ENCODE data around the gene ERF. TPM values are rescaled to one million over a fixed set of nuclear protein-coding genes. Genes with fewer than 3 reads are reported as not detected.

The ERF gene
- total and polyA plus RNA-seq, 2 donors (not counting 3 experiments of a cell fraction or from before 2014, with no cell fraction given) = 102 to 117 TPM

DNA sequence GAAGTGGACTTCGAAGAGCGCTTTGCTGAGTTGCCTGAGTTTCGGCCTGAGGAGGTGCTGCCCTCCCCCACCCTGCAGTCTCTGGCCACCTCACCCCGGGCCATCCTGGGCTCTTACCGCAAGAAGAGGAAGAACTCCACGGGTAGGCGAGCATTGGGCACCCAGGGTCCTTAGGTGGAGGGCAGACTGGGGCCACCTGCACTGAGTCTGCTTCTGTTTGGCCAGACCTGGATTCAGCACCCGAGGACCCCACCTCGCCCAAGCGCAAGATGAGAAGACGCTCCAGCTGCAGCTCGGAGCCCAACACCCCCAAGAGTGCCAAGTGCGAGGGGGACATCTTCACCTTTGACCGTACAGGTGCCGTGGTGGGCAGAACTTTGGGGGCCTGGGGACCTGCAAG lies 39.0 kb upstream of the ERF start:
- FAIRE-seq = no peak
- Histone ChIP-seq H3K4me1 (ENCODE audit: control insufficient read depth, extremely low read depth, insufficient read depth, low read length) (no peaks in the 10 kb centered on the region), H4K20me1 (replicated peaks; ENCODE audit: control insufficient read depth, extremely low read depth, insufficient read depth, low read length) (no peaks in the 10 kb centered on the region), H3K27ac (ENCODE audit: insufficient read depth, low read depth, low read length) (no peak overlapping the region), H3K9ac (replicated peaks; ENCODE audit: extremely low read depth, insufficient read depth, low read length) (no peak overlapping the region), H3K27me3 (ENCODE audit: control insufficient read depth in 2 of 2, insufficient read depth in 2 of 2, low read length in 2 of 2) (no peaks in the 10 kb centered on the region), H3K9me1 (replicated peaks; ENCODE audit: control insufficient read depth, extremely low read depth, insufficient read depth, low read length) (no peaks in the 10 kb centered on the region), H3K4me3 (replicated peaks in 1 of 3; ENCODE audit: insufficient read depth in 1 of 3, low read depth in 1 of 3, low read length in 3 of 3) (no peak overlapping the region), H3K36me3 (ENCODE audit: control insufficient read depth in 2 of 2, extremely low read depth in 1 of 2, insufficient read depth in 2 of 2, low read length in 2 of 2) (peaks cover 14 to 64% of the 10 kb centered on the region in 2 experiments), H3K4me2 (ENCODE audit: insufficient read depth, low read length) (no peak overlapping the region), H3K9me3 (replicated peaks; ENCODE audit: control insufficient read depth, insufficient read depth, low read length) (no peaks in the 10 kb centered on the region), H2AFZ (ENCODE audit: low read depth, low read length) (no peak overlapping the region), H3K79me2 (ENCODE audit: control insufficient read depth, insufficient read depth, low read length) (no peaks in the 10 kb centered on the region)
- TF ChIP-seq, protein P1, sequence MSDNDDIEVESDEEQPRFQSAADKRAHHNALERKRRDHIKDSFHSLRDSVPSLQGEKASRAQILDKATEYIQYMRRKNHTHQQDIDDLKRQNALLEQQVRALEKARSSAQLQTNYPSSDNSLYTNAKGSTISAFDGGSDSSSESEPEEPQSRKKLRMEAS (IDR thresholded peaks at IDR 0.05; ENCODE audit: insufficient read depth, insufficient read length) = no peak
- TF ChIP-seq, protein P2, sequence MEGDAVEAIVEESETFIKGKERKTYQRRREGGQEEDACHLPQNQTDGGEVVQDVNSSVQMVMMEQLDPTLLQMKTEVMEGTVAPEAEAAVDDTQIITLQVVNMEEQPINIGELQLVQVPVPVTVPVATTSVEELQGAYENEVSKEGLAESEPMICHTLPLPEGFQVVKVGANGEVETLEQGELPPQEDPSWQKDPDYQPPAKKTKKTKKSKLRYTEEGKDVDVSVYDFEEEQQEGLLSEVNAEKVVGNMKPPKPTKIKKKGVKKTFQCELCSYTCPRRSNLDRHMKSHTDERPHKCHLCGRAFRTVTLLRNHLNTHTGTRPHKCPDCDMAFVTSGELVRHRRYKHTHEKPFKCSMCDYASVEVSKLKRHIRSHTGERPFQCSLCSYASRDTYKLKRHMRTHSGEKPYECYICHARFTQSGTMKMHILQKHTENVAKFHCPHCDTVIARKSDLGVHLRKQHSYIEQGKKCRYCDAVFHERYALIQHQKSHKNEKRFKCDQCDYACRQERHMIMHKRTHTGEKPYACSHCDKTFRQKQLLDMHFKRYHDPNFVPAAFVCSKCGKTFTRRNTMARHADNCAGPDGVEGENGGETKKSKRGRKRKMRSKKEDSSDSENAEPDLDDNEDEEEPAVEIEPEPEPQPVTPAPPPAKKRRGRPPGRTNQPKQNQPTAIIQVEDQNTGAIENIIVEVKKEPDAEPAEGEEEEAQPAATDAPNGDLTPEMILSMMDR (IDR thresholded peaks at IDR 0.05; ENCODE audit: extremely low read depth in 1 of 2, insufficient read depth in 1 of 2, low read depth in 1 of 2, low read length in 2 of 2) = no peak
- TF ChIP-seq EZH2 (IDR thresholded peaks at IDR 0.05; ENCODE audit: borderline replicate concordance, low read depth, low read length, severe bottlenecking) = no peak
- CTCF ChIA-PET = interaction anchor here (1.2 to 6.7 kb wide), 4 partner anchors 8 to 51 kb away, joined by 4 to 60 read pairs (median 7); partner anchors contain the start of genes PAFAH1B3 and PRR19
- intact Hi-C loops (cut with micrococcal nuclease) = no loop called here
- POLR2A ChIA-PET = no interaction called here
- no peak for DNase-seq (ENCODE audit: low read depth, low spot score)
- BruUV-seq (replicated peaks) = no TSS peak
- dilution Hi-C loops (cut with MboI; ENCODE audit: extremely low pct_ligation_motif_present, low sequenced_read_pairs) = no loop called here

DNA sequence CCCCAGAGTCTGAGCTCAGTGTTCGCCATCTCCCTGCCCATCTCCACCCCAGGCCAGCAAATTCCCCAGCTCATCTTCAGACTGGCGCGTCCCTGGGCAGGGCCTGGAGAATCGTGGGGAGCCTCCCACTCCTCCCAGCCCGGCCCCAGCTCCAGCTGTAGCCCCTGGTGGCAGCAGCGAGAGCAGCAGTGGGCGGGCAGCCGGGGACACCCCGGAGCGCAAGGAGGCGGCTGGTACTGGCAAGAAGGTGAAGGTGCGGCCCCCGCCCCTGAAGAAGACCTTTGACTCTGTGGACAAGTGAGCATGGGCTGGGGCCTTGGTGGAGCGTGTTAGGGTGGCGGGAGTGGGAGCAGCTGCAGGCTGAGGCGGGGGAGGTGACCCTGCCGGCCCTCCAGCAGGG lies 38.6 kb upstream of the ERF start:
- Histone ChIP-seq H3K4me2 (ENCODE audit: insufficient read depth, low read length) (no peak overlapping the region), H3K79me2 (ENCODE audit: control insufficient read depth, insufficient read depth, low read length) (no peaks in the 10 kb centered on the region), H3K4me1 (ENCODE audit: control insufficient read depth, extremely low read depth, insufficient read depth, low read length) (no peaks in the 10 kb centered on the region), H3K9me1 (replicated peaks; ENCODE audit: control insufficient read depth, extremely low read depth, insufficient read depth, low read length) (no peaks in the 10 kb centered on the region), H3K27ac (ENCODE audit: insufficient read depth, low read depth, low read length) (no peak overlapping the region), H3K9me3 (replicated peaks; ENCODE audit: control insufficient read depth, insufficient read depth, low read length) (no peaks in the 10 kb centered on the region), H4K20me1 (replicated peaks; ENCODE audit: control insufficient read depth, extremely low read depth, insufficient read depth, low read length) (no peaks in the 10 kb centered on the region), H3K36me3 (ENCODE audit: control insufficient read depth in 2 of 2, extremely low read depth in 1 of 2, insufficient read depth in 2 of 2, low read length in 2 of 2) (peaks cover 14 to 68% of the 10 kb centered on the region in 2 experiments), H3K4me3 (replicated peaks in 1 of 3; ENCODE audit: insufficient read depth in 1 of 3, low read depth in 1 of 3, low read length in 3 of 3) (no peak overlapping the region), H3K27me3 (ENCODE audit: control insufficient read depth in 2 of 2, insufficient read depth in 2 of 2, low read length in 2 of 2) (no peaks in the 10 kb centered on the region), H3K9ac (replicated peaks; ENCODE audit: extremely low read depth, insufficient read depth, low read length) (no peak overlapping the region), H2AFZ (ENCODE audit: low read depth, low read length) (no peak overlapping the region)
- intact Hi-C loops (cut with micrococcal nuclease) (no loop called here), dilution Hi-C loops (cut with MboI; ENCODE audit: extremely low pct_ligation_motif_present, low sequenced_read_pairs) (no loop called here)
- ChIA-PET POLR2A (no interaction called here), CTCF (interaction anchor here (1.2 to 6.7 kb wide), 5 partner anchors 8 to 50 kb away, joined by 3 to 60 read pairs (median 6); partner anchors contain the start of genes PAFAH1B3 and PRR19)
- BruUV-seq (replicated peaks) = no TSS peak
- no peak for TF ChIP-seq POLR2A (IDR thresholded peaks at IDR 0.05; ENCODE audit: low read depth, low read length)
- TF ChIP-seq, protein P2 (IDR thresholded peaks at IDR 0.05; ENCODE audit: extremely low read depth in 1 of 2, insufficient read depth in 1 of 2, low read depth in 1 of 2, low read length in 2 of 2) = peak; percentile 7 to 10
- no peak for TF ChIP-seq EZH2 (IDR thresholded peaks at IDR 0.05; ENCODE audit: borderline replicate concordance, low read depth, low read length, severe bottlenecking)
- no peak for FAIRE-seq
- DNase-seq (ENCODE audit: low read depth, low spot score) = no peak
